ENCODE results near the gene HPSE2. TPM values are rescaled to one million over a fixed set of nuclear protein-coding genes. Genes with fewer than 3 reads are reported as not detected.

Gene HPSE2
- total RNA-seq, 3 donors from 2014 or later = 2.7 to 8.0 (median 5.9) TPM

DNA sequence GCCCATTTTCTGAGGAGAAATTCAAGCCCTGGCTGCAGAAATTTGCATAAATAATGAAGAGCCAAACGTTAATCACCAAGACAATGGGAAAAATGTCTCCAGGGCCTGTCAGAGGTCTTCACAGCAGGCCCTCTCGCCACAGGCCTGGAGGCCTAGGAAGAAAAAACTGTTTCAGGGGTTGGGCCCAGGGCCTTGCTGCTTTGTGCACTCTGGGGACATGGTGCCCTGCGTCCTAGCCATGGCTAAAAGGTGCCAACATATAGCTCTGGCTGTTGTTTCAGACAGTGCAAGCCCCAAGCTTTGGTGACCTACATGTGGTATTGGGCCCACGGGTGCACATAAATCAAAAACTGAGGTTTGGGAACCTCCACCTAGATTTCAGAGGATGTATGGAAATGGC, 796.9 kb downstream of the HPSE2 start:
- TF ChIP-seq POLR2AphosphoS5 (IDR thresholded peaks at IDR 0.05) = no peak
- TF ChIP-seq POLR2A (IDR thresholded peaks at IDR 0.05) = no peak
- TF ChIP-seq, protein P1, sequence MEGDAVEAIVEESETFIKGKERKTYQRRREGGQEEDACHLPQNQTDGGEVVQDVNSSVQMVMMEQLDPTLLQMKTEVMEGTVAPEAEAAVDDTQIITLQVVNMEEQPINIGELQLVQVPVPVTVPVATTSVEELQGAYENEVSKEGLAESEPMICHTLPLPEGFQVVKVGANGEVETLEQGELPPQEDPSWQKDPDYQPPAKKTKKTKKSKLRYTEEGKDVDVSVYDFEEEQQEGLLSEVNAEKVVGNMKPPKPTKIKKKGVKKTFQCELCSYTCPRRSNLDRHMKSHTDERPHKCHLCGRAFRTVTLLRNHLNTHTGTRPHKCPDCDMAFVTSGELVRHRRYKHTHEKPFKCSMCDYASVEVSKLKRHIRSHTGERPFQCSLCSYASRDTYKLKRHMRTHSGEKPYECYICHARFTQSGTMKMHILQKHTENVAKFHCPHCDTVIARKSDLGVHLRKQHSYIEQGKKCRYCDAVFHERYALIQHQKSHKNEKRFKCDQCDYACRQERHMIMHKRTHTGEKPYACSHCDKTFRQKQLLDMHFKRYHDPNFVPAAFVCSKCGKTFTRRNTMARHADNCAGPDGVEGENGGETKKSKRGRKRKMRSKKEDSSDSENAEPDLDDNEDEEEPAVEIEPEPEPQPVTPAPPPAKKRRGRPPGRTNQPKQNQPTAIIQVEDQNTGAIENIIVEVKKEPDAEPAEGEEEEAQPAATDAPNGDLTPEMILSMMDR (IDR thresholded peaks at IDR 0.05) = no peak
- H3K27me3 ChIP-seq = no peaks in the 10 kb centered on the region
- intact Hi-C loops (cut with DNase I; ENCODE audit: low total_unique reads) = no loop called here
- no peak overlapping the region for H3K27ac ChIP-seq
- H3K4me3 ChIP-seq = no peak overlapping the region
- H3K36me3 ChIP-seq = peaks cover 5% of the 10 kb centered on the region
- no peaks in the 10 kb centered on the region for H3K9me3 ChIP-seq
- H3K4me1 ChIP-seq = no peaks in the 10 kb centered on the region
- DNase-seq (ENCODE audit: low spot score in 2 of 2) = no peak

DNA sequence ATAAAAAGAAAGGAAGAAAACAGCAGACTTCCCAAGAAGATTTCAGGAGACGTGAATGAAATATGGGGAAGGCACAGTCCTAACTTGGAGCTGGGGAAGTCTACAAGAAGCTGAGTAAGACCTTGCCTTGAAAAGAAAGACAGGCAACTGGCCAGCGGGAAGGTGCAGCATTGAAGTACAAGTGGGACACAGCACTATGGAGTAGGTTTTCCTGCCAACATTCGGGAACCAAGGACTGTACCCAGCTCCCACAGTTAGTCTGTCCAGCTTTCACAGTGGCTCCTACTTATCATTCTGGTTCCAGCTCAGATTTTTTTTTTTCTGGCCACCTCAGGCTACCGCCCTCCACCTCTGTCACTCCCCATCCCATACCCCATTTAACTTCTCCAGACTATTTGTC, 798.9 kb downstream of the HPSE2 start:
- no peaks in the 10 kb centered on the region for H3K27me3 ChIP-seq
- H3K9me3 ChIP-seq = peaks cover 0 to 9% of the 10 kb centered on the region in 2 donors
- H3K4me1 ChIP-seq = no peaks in the 10 kb centered on the region
- peaks cover under 1% of the 10 kb centered on the region for H3K36me3 ChIP-seq
- H3K27ac ChIP-seq = no peak overlapping the region
- DNase-seq (ENCODE audit: low spot score in 2 of 2) = no peak
- intact Hi-C loops (cut with DNase I; ENCODE audit: low total_unique reads) = no loop called here
- no peak overlapping the region for H3K4me3 ChIP-seq
- TF ChIP-seq, protein P1 (IDR thresholded peaks at IDR 0.05) = no peak
- no peak for TF ChIP-seq POLR2A (IDR thresholded peaks at IDR 0.05)
- no peak for TF ChIP-seq POLR2AphosphoS5 (IDR thresholded peaks at IDR 0.05)

DNA sequence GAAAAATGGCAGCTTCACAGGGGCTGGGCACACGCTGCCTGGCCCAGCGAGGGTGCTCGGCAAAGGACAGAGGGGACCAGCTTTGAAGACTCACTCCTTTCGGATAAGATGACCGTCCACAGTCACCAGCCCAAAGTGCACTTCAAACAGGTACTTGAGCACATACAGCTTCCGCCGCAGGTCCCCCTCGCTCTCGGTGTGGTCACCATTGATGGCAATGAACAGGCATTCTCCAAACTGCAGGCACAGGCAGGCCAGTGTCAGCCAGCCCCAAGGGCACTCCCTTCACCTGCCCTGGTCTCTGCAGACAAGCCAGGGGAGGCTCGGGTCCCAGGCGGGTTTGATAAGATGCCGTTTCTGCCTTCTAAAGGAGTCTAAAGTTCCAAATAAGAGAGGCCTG, 800.5 kb downstream of the HPSE2 start:
- intact Hi-C loops (cut with DNase I; ENCODE audit: low total_unique reads) = no loop called here
- no peak for TF ChIP-seq POLR2AphosphoS5 (IDR thresholded peaks at IDR 0.05)
- TF ChIP-seq, protein P1 (IDR thresholded peaks at IDR 0.05) = no peak
- TF ChIP-seq POLR2A (IDR thresholded peaks at IDR 0.05) = no peak
- DNase-seq (ENCODE audit: low spot score in 2 of 2) = no peak
- Histone ChIP-seq H3K9me3 (peaks cover 0 to 9% of the 10 kb centered on the region in 2 donors), H3K4me1 (no peaks in the 10 kb centered on the region), H3K36me3 (no peaks in the 10 kb centered on the region), H3K27ac (no peak overlapping the region), H3K27me3 (no peaks in the 10 kb centered on the region), H3K4me3 (no peak overlapping the region)

DNA sequence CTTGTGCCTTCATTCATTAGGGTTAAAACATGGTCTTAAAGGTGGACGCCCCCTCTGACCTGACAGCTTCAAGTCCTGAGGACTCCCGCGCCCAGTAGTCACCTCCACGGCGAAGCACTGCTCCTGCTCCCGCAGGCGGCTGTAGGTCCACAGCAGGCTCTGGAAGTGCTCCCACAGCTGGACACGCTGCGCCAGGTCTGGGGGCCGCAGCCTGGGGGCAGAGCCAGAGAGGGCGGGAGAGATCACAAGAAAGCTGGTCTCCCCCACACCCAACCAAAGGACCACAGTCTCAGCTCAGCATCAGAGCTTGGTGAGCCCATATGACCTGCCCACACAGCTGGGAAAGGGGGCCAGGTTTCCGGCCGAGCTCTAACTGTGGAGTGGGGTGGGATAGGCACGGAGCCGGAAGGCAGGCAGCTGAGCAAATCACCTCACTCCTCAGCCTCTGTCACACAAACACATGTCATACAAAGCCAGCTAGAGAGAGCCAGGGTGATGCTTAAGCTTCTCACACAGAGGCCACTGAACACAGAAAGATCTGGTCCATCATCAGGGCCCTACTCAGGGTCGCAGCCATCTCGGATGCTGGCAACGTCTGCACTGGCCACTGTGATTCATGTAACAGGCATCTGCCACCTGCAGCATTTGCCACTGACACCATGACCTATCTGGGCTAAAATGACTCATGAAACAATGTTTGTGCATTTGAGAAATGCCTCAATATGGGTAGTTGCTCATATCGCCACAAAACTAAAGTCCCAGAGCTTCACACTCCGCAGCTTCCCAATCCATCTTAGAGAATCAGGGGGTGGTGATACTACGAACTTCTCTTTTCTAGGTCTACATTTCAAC, 801.5 kb downstream of the HPSE2 start:
- Histone ChIP-seq H3K4me3 (no peak overlapping the region), H3K27ac (no peak overlapping the region), H3K9me3 (peaks cover 0 to 9% of the 10 kb centered on the region in 2 donors), H3K27me3 (no peaks in the 10 kb centered on the region), H3K36me3 (no peaks in the 10 kb centered on the region), H3K4me1 (no peaks in the 10 kb centered on the region)
- intact Hi-C loops (cut with DNase I; ENCODE audit: low total_unique reads) = no loop called here
- DNase-seq (ENCODE audit: low spot score in 2 of 2) = no peak
- TF ChIP-seq POLR2AphosphoS5 (IDR thresholded peaks at IDR 0.05) (no peak), POLR2A (IDR thresholded peaks at IDR 0.05) (no peak)
- TF ChIP-seq, protein P1 (IDR thresholded peaks at IDR 0.05) = no peak

DNA sequence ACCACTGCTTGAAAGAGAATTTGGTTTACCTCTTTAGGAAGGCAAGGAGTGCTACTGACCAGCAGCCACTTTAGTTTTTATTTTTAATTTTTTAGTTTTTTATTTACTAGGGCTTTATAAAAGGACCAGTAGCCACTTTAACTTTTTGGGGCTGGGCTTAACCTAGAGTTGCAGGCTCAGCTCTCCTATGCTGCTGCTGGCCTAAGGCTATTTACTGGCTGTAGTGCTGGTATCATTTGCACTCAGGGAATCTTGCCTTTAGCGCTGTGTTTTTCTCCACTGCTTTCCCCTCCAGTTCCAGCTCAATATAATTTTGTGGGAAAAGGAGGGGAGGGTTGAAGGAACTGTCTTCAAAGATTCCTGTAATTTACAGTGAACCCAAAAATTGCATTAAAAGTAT, 802.3 kb downstream of the HPSE2 start:
- Histone ChIP-seq H3K4me1 (no peaks in the 10 kb centered on the region), H3K36me3 (no peaks in the 10 kb centered on the region), H3K27ac (no peak overlapping the region), H3K9me3 (peaks cover 0 to 9% of the 10 kb centered on the region in 2 donors), H3K27me3 (no peaks in the 10 kb centered on the region), H3K4me3 (no peak overlapping the region)
- intact Hi-C loops (cut with DNase I; ENCODE audit: low total_unique reads) = no loop called here
- TF ChIP-seq, protein P1 (IDR thresholded peaks at IDR 0.05) = no peak
- TF ChIP-seq POLR2A (IDR thresholded peaks at IDR 0.05) (no peak), POLR2AphosphoS5 (IDR thresholded peaks at IDR 0.05) (no peak)
- DNase-seq (ENCODE audit: low spot score in 2 of 2) = no peak
